Umbilical cord (tissue), 2 donors: ENCODE data around the gene NFYA. TPM values are rescaled to one million over a fixed set of nuclear protein-coding genes. Genes with fewer than 3 reads are reported as not detected.
"Not testable (repeated sequence)": the region's sequence is repeated elsewhere in the genome, so short reads cannot be mapped to it uniquely, and the experiment has no call there.

Source experiments
- DNase-seq: peaks from one replicate; pipeline ENCODE4 v3.0.0-alpha.2; 2015; ENCODE audit warnings: low spot score
- total RNA-seq: library from RNA; depleted of rRNA; stranded (reverse); fragments of >200 nt; gene quantifications from one replicate; pipeline ENCODE4 v1.2.3, GENCODE V29; 2014; ENCODE audit warnings: low replicate concordance; ENCODE audit not compliant: insufficient read depth

The NFYA gene
- total RNA-seq, 1 donor from 2014 or later: 15.9 TPM

DNA sequence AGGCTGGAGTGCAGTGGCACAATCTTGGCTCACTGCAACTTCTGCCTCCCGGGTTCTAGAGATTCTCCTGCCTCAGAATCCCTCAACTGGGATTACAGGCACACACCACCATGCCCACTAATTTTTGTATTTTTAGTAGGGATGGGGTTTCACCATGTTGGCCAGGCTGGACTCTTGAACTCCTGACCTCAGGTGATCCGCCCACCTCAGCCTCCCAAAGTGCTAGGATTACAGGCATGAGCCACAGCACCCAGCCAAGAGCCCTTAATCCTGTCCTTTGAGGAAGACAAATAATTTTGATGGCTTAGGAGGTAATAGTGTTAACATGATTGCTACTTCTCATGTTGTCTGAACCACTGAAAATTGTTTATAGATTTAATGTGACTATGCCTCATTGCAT, 42.3 kb downstream of the NFYA start:
- DNase-seq: not testable (repeated sequence)

DNA sequence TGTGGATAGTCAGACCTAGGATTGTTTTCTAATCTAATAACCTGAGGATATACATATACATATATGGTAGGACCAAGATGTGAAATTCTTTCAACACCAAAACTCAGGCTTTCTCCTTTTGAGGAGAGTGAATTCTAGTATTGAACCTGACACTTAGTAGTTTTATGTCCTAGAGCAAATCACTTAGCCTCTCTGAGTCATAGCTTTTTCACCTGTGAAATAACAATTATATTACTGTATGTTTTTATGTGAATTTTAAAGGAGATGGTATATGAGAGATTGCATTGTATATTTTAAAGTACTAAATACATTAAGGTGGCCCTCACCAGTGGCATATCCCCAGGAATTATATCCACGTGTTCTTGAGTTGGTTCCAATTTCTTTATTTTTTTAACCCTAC, 46.7 kb downstream of the NFYA start:
- no peak for DNase-seq

DNA sequence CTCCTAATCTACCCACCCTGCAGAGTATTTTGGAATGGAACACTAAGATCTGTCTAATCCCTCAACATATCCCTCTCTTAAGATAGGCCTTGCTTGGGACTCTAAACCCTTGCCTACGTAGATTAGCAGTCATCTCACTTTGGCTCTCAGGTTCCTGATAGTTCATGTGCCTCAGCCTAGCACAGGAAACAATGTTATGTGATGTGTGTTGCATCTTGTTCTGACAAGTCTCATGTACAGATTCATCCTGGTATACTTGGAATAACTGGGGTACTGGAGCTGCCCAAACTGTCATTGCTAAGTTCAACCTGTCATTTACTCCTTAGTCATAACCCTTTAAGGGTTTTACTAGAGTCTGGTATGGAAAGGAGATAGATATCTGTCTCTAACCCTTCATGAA, 47.3 kb downstream of the NFYA start:
- no peak for DNase-seq

DNA sequence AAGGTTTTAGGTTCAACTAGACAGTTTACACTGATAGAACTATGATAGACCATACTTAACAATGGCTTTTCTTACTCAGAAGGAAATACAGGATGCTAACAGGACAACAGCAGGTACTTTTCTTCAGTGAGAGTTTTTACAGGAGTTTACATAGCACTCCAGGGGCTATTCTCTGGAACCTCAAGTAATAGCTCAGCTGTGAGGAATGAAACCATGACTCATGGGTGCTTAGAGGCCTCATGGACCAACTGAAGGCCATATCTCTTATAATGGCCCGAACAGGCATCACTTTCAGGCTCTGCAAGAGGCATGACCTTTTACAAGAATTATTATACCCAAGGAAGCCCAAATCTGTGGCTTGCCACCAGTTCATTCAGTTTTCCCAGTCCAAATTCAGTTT, 49.6 kb downstream of the NFYA start:
- DNase-seq: no peak

DNA sequence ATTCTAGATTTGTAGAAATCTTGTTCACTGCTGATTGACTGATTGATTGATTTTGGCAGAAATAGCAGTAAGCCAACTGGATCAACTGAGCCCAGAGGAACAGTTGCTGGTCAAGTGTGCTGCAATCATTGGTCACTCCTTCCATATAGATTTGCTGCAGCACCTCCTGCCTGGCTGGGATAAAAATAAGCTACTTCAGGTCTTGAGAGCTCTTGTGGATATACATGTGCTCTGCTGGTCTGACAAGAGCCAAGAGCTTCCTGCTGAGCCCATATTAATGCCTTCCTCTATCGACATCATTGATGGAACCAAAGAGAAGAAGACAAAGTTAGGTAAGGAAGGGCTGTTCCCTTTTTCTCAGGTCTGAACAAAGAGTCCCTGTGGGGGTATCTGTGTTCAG, 50.1 kb downstream of the NFYA start:
- DNase-seq: no peak

DNA sequence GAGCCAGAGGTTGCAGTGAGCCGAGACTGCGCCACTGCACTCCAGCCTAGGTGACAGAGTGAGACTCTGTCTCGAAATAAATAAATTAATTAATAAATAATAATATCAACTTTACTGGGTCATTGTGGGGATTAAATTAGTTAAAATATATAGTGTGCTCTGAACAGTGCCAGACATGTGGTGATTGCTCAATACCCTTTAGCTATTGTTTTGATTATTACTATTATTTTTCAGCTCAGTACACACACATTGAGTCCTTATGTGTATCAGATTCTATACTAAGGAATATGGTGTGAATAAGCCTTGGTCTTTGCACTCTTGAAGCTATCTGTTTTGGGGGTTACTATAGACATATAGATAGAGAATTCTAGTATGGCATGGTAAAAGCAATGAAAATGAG, 52.5 kb downstream of the NFYA start:
- no peak for DNase-seq

DNA sequence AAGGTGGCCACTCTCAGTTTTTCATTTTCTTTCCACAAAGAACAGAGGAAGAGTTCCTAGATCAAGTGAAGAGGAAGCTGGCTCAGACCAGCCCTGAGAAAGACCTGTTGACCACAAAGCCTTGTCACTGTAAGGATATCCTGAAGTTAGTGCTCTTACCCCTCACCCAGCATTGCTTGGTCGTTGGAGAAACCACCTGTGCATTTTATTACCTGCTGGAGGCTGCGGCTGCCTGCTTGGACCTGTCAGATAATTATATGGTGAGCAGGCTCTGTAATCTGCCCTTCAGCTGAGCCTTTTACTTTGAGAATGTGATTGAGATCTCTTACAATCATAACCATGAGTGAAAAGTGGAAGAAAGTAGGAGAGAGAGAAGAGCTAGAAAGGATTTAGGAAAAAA, 59.5 kb downstream of the NFYA start:
- DNase-seq: no peak

DNA sequence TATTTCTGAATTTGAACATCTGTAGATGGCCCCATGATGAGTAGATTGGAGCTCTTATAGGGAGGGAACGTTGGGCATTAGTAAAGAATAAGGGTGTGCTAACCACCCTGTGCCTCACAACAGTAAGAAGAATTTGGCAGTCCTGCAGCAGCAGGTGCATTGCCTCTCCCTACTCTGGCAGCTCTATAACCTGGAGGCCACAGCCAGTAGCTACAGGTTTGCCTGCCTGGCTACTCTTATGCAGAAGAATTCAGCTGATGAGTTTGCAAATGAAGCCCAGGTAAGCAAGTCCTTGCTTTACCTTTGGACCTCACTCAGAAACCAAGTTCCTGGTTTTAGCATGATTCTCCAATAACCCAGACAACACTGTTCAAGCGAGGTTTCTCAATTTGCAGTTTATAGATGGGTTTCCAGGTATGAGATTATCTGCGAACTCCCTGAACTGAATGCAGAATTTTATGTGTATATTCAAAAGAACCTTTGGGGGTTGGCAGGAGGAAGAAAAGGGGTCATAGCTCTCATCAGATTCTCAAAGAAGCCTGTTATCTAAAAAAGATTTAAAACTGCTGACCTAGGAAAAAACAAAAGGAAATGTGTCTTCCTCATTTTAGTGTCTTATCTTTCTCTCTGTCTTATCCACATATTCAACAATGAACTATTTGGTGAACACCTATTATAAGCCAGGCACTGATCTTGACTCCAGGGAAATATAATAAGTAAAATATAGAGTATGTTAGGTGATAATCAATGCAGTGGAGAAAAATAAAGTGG, 62.5 kb downstream of the NFYA start:
- no peak for DNase-seq

DNA sequence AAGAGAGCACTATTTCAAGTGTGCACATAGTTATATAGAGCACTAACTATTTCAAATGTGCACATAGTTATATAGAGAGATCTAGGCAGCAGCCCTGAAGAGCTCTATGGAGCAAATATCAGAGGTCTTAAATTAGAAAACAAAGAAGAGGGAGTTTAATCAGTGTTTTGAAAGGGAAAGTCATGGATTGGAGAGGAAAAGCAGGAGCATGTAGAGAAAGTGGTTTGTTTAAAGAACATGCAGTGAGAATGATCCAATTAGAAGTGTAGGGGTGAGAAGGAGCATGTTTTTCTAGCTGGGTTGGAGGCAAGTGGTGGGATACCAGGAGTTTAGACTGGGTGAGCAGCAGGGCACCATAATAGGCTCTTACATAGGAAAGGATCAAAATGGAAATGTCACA, 64.1 kb downstream of the NFYA start:
- DNase-seq: no peak

DNA sequence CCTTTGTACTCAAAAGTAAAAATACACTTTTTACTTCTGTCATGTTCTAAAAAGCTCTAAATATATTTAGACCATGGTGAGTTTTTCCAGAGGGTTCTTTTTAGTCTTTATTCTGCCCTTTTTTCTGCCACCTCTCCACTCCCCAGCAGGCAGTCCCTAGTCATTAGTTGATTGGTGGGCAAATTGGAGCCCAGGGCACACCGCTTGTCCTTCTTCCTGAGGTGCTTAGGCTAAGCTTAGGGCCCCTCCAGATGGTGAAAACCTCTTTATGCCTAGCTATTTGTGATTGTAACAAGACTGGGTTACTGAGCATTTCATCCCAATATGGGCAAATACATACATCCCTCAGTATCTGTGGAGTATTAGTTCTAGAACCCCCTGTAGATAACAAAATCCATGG, 75.1 kb downstream of the NFYA start:
- no peak for DNase-seq

Other genes starting within 250 kb of the NFYA start
- gene UNC5CL, start 33.8 kb upstream of the NFYA start, total RNA-seq: not detected
- not detected for gene TSPO2, start 30.5 kb upstream of the NFYA start, total RNA-seq
- gene APOBEC2, start 19.8 kb upstream of the NFYA start, total RNA-seq: 1.2 TPM
- 30.3 TPM for gene OARD1, start 618 bp upstream of the NFYA start, total RNA-seq
- gene TREML1, start 81.4 kb downstream of the NFYA start, total RNA-seq: 5.1 TPM
- 11.6 TPM for gene TREM2, start 90.1 kb downstream of the NFYA start, total RNA-seq
- gene TREML2, start 128.2 kb downstream of the NFYA start, total RNA-seq: 0.72 TPM
- gene TREML4, start 155.4 kb downstream of the NFYA start, total RNA-seq: 0.48 TPM
- gene TREM1, start 213.7 kb downstream of the NFYA start, total RNA-seq: 1.7 TPM